Measurements from ENCODE around the gene KLF17.

Gene KLF17, protein sequence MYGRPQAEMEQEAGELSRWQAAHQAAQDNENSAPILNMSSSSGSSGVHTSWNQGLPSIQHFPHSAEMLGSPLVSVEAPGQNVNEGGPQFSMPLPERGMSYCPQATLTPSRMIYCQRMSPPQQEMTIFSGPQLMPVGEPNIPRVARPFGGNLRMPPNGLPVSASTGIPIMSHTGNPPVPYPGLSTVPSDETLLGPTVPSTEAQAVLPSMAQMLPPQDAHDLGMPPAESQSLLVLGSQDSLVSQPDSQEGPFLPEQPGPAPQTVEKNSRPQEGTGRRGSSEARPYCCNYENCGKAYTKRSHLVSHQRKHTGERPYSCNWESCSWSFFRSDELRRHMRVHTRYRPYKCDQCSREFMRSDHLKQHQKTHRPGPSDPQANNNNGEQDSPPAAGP

DNA sequence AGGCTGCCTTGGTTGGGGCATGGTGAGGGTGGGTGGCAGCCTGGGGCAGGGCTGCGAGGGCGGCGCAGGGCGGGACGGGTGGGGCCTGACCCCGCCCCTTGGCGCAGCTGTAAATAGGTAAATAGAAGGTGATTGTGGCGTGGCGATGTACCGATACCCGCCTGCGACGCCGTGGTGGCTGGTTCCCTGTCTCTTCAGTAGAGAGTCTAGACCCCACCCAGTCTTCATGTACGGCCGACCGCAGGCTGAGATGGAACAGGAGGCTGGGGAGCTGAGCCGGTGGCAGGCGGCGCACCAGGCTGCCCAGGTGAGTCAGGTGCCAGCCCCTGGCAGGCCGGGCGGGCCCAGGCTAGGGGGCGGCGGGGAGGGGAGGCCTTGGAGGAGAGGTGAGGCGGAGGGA is at the start of gene KLF17:
Gene KLF17 (plus strand): TSS at position 140 of the 400 bp plus-strand sequence. CDS start 87 bp downstream, at position 227.
- no peak for DNase-seq

DNA sequence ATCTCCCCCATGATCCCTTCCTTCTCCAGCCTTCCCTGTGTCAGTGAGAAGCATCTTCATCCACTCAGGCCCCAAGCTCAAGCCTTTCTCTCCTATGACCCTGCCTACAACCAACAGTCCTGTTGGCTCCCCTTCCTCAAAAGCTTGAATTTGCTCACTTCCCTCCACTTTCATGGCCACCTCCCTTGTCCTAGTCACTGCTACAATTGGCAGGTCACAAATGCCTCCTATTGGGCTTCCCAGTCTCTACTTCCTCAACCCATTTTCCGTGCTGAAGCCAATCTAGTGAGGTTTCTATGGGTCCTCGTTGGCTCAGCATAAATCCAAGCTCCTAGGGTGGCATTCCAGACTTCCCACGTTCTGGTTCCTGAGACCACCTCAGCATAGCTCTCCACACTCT is 47.2 kb upstream of the KLF17 start:
- DNase-seq: no peak

DNA sequence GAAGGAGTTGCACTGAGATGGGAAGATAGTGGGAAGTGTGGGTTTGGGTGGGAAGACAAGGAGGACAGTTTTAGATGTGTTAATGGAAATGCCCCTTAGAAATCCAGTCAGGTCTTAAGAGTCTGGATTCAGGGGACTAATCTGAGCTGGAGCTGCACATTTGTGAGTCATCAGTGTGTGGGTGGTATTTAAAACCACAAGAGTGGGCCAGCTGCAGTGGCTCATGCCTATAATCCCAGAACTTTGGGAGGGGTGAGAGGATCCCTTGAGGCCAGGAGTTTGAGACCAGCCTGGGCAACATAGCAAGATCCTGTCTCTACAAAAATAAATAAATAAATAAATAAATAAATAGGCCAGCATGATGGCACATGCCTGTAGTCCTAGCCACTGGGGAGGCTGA is 46.4 kb upstream of the KLF17 start:
- no peak for DNase-seq

DNA sequence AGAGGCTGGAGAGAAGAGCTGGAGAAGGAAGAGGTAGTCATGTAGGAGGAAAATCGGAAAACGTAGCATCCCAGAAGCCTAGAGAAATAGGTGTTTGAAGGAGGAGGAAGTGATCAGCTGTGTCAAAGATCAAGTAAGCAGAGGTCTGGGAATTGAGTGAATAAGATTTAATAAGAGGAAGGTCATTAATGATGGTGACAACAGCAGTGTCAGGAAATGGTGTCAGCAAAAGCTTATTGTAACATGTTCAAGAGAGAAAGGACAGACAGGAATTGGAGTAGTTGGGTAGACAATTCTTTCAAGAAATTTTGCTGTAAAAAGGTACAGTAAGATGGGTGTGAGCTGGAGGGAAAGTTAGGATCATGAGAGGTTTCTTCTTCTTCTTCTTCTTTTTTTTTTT is 45.8 kb upstream of the KLF17 start:
- no peak for DNase-seq

DNA sequence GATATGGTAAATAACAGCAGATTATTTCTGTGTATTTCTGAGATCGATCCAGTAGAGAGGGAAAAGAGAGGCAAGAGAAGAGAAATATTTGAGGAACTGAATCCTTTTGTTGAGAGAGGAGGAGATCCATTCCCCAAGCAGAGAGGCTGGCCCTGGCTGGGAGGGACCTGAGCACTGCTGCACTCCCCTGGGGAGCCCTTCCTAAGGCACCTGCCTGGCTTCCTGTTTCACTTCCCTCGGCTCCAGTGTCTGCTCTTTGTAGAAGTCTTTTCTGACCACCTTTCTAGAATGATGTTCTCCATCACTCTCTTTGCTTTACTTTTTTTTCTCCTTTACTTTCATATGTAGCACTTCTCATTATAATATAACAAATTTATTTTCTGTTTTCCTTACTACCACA is 45.1 kb upstream of the KLF17 start:
- no peak for DNase-seq

DNA sequence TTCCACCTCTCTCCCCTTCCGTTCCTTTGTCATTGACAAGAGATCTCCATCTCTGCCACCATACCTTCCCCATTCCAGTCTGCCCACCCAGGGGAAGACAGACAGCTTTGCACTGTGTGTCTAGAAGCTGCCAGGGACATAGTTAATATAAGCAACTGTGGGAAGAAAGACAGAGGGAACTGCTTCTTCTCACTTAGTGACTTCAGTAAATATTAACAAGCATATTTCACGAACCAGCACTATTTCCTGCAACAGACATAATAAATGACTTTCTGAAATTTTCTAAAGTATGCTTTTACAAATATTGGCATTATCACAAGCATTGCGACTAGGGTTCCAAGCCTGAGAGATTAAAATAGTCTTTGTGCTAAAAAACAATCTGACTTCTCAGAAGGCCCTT is 44.2 kb upstream of the KLF17 start:
- DNase-seq: no peak

DNA sequence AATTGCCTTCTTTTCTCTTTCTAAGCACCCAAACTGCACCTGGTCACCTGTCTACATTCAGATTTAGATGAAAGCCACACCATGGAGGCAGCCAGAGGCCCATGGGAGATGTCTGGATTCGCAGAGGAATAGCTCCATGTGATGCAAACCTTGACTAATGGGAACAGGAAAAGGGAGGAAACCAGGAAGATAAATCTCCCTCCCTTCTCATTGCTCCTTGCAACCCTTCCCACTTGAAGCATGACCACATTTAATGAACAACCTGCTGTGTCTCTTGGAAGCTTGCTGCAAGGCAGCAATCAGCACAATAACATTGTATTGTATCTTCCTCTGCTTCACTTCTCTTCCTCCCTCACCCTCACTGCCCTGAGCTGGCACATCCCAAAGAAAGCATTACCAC is 42.6 kb upstream of the KLF17 start:
- DNase-seq: peak; percentile 60

DNA sequence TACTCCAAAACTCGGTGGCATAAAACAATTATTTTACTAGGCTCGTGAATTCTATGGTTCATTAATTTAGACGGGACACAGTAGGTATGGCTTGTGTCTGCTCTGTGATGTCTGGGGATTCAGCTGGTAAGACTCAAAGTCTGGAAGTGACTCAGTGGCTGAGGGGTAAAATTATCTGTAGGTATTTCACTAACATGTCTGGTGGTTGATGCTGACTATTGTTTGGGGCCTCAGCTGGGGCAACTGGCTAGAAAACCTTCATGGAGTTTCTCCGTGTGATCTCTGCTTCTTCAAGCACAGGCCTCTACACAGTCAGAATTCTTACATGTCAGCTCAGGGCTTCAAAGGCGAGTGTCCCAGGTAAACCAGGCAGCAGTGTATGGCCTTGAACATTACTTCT is 41.2 kb upstream of the KLF17 start:
- DNase-seq: no peak

DNA sequence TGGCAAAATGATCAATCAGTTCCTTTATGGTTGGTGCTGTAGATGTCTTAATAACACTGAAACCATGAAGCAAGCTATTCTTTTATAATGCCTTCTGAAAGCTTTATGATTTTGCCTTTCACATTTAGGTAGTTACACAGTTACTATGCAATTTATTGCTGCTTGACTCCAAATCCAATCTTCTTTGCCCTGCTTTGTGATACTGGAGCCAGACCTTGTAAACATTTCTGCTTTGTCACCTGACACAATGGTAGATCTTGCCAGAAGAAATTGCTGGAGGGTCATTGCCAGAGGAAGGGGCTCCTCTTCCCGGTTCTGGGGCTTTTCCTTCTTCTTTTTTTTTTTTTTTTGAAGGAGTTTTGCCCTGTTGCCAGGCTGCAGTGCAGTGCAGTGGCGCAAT is 40.5 kb upstream of the KLF17 start:
- DNase-seq: peak; percentile 11

DNA sequence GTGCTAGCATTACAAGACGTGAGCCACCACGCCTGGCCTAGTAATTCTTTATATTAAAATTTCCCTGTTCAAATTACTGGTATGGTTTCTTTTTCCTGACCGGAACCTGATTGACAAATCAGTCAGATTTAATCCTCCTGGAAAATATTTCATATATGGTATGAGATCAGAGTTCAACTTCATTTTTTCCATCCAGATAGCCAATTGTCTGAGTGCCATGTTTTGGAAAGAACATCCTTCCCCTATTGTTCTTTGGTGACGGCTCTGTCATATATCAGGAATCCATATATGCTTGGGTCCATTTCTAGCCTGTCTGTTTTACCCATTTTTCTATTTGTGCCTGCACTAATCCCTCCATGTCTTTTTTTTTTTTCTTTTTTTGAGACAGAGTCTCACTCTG is 39.1 kb upstream of the KLF17 start:
- no peak for DNase-seq

DNA sequence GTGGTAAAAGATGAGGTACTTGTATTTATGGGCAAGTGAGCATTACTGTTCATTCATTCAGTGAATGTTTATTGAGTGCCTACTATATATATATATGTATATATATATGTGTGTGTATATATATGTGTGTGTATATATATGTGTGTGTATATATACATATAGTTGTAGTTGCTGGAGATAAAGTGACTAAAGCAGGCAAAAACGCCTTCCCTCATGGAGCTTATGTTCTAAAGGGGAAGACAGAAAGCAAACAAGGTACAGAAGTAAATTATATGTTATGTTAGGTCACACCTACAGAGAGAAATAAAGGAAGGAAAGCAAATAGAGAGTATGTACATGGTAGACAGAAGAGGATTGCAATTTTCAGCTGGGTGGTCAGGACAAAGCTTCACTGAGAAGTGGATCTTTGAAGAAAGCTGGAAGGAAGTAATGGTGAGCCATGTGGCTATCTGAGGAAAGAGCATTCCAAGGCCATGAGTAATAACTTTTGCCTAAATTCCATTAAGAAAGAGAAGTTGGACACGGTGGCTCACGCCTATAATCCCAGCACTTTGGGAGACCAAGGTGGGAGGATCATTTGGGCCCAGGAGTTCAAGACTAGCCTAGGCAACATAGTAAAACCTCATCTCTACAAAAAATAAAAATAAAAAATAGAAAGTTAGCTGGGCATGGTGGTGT is 33.5 kb upstream of the KLF17 start:
- no peak for DNase-seq

DNA sequence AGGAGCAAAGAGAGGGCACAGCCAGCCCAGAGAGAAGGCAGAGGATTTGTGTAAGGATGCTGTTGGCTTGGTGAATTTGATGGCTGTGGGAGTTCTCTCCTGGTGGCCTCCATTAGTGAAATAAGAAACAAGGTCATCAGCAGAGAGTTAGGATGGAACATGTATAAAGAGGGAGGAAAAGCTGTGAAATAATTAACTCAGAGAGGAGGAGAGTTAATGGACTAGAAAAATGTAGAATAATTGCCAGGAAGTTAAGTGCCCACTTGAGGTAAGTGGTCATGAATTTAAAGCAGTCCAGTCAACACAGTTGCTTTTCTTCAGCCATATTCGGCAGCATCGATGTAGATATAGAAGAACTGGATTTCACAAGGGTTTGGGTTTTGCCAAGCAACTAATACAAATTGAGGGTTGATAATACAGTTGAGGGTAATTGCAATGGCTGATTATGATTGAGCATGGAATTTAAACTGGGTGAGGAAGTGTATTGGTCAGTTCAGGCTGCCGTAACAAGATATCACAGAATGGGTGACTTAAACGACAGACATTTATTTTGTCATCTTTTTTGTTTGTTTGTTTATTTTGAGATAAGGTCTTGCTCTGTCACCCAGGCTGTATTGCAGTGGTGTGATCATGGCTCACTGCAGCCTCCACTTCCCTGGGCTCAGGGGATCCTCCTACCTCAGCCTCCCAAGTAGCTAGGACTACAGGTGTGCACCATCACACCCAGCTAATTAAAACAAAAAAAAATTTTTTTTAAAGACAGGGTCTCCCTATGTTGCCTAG is 31.7 kb upstream of the KLF17 start:
- peak; percentile 10 for DNase-seq

DNA sequence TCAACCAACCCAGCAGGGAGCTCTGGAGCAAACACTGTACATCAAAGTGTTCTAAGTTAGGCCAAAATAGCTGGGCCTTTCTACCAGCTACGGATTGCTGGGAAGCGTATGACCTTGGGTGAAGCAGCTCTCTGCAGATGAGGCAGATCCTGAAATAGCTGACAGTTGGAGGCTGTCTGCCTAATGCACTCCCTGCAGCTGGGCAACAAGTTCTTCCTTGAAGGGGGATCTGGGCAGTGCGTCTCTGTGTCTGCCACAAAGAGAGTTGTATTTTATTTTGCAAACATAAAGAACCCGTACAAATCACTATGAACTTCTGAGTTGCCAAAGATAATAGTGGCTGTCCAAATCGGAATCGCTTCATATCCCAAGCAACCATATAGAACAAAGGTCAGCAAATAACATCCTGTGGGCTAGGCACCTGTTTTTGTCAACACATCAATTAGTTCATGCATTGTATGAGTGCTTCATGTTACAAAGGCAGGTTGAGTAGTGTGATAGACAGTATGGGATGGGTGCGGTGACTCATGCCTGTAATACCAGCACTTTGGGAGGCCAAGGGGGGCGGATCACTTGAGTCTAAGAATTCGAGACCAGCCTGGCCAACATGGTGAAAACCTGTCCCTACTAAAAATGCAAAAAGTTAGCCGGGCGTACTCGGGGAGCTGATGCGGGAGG is 29.1 kb upstream of the KLF17 start:
- DNase-seq: peak; percentile 58

DNA sequence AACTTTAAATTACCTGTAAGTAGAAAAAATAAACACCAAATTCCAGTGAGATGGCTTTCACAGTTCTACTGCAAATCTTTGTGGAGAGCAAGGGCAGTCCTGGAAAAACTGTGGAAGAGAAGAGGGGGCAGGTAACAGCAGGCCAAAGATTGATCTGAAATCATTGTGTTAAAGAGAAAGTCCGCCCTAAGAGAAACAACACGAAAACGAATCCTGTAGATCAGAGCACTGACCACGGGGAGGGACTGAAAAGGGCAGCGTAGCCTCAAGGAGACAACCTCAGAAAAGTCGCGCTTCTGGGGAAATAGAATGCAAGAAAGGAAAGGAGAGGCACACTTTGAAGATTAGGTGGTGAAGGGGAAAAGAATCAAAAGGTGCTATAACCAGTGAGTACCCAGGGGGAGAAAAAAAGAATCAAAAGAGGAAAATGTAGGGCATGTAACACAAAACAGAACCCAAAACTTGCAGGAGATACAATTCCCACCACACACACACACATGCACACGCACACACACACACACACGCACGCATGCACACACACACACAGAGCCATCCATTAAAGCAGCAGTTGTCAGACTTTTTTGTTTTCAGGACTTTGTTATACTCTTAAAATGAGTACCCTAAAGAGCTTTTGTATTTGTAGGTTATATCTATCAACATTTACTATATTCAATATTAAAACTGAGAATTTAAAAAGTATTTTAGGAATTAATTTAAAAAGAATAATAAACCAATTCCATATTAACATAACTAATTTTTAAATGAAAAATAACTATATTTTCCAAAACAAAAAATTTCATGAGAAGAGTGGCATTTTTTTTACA is 28.0 kb upstream of the KLF17 start:
- no peak for DNase-seq

DNA sequence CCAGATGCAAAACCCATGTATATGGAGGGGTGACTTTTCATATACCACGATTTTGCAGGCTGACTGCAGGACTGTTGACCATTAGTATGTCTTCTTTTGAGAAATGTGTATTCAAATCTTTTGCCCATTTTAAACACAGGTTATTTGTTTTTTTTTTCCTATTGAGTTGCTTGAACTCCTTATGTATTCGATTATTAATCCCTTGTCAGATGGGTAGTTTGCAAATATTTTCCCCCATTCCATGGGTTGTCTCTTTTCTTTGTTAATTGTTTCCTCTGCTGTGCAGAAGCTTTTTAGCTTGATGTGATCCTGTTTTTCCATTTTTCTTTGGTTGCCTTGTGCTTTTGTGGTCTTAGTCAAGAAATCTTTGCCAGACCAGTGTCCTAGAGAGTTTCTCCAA is 24.6 kb upstream of the KLF17 start:
- DNase-seq: no peak

DNA sequence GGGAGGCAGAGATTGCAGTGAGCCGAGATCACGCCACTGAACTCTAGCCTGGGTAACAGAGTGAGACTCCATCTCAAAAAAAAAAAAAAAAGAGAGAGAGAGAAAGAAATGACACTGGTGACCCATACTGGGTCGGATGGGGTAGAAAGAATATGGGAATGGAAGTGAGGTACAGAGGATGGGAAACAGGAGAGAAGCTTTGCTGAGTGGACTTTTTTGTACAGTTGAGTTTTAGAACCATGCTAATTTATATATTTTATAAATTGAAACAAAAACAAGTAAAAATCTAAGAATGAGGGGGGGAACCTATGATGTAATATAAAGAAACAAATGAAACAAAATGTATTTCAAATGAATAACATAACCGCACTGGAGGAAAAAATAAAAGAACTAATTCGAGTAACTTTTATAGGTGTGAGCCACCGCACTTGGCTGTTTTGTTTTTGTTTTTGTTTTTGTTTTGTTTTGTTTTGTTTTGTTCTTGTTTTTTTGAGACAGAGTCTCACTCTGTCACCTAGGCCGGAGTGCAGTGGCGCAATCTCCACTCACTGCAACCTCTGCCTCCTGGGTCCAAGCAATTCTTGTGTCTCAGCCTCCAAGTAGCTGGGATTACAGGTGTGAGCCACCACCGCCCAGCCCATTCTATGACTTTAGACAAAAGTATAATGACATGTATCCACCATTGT is 18.3 kb upstream of the KLF17 start:
- no peak for DNase-seq

DNA sequence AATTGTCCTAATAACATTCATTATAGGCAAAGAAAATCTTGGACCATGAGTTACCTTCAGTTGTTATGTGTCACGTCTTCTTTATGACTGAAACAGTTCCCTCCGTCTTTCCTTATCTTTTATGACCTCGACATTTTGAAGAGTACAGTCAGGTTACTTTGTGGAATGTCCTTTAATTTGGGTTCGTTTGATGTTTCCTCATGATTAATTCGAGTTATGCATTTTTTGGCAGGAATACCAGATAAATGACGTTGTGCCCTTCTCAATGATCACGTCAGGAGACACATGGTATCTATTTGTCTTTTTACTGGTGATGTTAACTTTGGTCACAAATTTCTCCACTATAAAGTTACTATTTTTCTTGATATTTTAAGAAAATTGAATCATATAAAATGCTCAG is 17.3 kb upstream of the KLF17 start:
- no peak for DNase-seq

DNA sequence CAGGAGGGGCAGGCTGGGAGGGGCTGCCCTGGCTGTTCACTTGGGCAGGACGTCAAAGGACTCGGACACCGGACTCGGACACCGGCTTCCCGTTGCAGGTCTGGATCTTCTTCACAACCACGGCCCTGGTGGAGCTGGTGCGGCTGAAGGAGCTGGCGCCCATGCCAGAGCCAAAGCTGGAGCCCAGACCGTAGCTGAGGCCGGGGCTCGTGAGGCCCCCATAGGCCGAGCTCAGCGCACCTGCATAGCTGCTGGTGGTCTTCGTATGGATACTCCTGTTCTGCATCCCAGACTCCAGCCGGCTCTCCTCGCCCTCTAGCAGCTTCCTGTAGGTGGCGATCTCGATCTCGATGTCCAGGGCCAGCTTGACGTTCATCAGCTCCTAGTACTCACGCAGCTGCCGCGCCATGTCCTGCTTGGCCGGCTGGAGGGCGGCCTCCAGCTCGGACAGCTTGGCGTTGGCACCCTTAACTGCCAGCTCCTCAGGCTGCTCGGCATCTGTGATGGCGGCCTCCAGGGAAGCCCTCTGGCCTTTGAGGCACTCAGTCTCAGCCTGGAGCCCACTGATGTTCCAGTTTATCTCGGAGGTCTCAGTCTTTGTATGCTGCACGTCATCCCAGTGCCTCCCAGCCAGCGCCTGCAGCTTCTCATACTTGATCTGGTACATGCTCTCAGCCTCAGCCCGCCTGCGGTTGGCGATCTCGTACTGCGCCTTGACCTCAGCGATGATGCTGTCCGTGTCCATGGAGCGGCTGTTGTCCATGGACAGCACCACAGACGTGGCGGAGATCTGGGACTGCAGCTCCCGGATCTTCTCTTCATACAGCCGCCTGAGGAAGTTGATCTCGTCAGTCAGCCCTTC is 15.1 kb upstream of the KLF17 start:
- DNase-seq: no peak

DNA sequence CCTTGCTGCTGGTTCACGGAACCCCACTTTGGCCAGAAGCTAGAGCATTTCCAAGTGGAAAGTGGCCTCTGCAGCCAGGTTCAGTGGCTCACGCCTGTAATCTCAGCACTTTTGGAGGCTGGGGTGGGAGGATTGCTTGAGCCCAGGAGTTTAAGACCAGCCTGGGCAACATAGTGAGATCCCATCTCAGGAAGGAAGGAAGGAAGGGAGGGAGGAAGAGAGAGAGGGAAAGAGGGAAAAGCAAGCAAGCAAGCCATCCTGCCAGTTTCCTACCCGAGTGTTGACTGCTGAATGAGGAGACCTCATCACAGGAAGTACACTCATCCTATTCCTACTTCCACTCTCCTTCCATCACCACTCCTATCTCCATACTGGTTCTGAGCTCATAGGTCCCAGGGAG is 12.8 kb upstream of the KLF17 start:
- DNase-seq: no peak

DNA sequence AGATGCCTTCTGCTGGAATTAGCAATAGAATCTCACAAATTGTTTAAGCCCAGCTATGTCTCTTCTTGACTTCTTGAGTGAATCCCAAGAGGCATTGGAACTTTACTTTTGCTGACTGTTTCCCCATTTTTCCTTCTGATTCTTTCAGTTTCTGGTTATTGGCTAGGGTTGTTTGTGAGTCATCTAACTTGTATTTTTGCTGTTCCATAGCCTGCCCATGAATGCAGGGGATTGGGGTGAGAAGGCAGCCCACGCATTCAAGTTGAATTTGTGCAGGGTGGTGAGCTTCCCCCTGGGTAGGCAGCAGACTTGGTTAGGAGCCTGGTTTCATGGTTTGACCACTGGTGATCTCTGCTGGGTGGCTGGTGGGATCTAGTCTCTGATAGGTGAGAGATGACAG is 10.4 kb upstream of the KLF17 start:
- no peak for DNase-seq

DNA sequence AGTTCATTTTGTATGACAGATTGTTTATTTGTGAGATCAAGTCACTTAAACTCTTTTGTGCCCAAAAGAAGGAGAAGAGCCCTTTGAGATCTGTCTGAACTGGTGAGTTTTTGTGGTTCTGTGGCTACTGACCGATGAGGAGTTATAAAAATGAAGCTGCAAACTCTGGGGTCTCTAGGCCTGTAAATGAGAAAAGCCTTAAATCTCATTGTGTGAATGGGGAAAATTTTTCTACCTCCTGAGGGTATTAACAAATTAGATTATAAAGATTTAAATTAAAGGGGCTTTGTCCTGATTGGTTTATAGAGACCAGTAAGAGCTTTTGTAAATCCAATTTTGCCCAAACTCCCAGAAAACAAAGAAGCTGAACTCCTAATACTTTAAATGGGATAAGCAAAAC is 9.7 kb upstream of the KLF17 start:
- no peak for DNase-seq
